HepG2 (cell line): ENCODE data around the gene SHISA5. TPM values are rescaled to one million over a fixed set of nuclear protein-coding genes. Genes with fewer than 3 reads are reported as not detected.

ENCODE experiments used
- ARHGAP35 ChIP-seq: sonication (generic); formaldehyde crosslinking; IDR thresholded peaks from 2 replicates; pipeline ENCODE4 v1.9.0; 2022; ENCODE audit warnings: mild to moderate bottlenecking, inconsistent platforms, moderate library complexity, missing genetic modification reagents, borderline replicate concordance
- ARNTL ChIP-seq: sonication (generic); formaldehyde crosslinking; IDR thresholded peaks from 2 replicates; pipeline ENCODE4 v1.4.0; 2020; ENCODE audit warnings: mild to moderate bottlenecking, missing genetic modification reagents
- DNMT3B ChIP-seq: conservative IDR thresholded peaks from 2 replicates; pipeline ENCODE4 v1.6.1; 2016; ENCODE audit warnings: missing biosample characterization, control low read depth
- ELF4 ChIP-seq: sonication (generic); formaldehyde crosslinking; IDR thresholded peaks from 2 replicates; pipeline ENCODE4 v1.5.0; 2020; ENCODE audit warnings: missing genetic modification reagents, mild to moderate bottlenecking, moderate library complexity, borderline replicate concordance
- ERF ChIP-seq: IDR thresholded peaks from 2 replicates; pipeline ENCODE4 v1.6.1; 2018; ENCODE audit warnings: missing biosample characterization, missing genetic modification reagents
- FOXK2 ChIP-seq: fragments of 450-650 bp; IDR thresholded peaks from 2 replicates; pipeline ENCODE4 v1.6.1; 2016
- HES4 ChIP-seq: sonication (generic); formaldehyde crosslinking; IDR thresholded peaks from 2 replicates; pipeline ENCODE4 v1.9.0; 2021; ENCODE audit warnings: mild to moderate bottlenecking, missing genetic modification reagents, borderline replicate concordance
- MEF2D ChIP-seq: sonication (generic); formaldehyde crosslinking; IDR thresholded peaks from 2 replicates; pipeline ENCODE4 v1.5.1; 2020; ENCODE audit warnings: mild to moderate bottlenecking, missing genetic modification reagents
- PCBP1 ChIP-seq: fragments of 200-400 bp; formaldehyde crosslinking; IDR thresholded peaks from 2 replicates; pipeline ENCODE4 v1.6.1; 2017; ENCODE audit warnings: mild to moderate bottlenecking, low read depth, low read length, borderline replicate concordance
- PPARG ChIP-seq: conservative IDR thresholded peaks from 2 replicates; pipeline ENCODE4 v1.6.1; 2016; ENCODE audit warnings: missing biosample characterization, missing genetic modification reagents
- RFXANK ChIP-seq: IDR thresholded peaks from 2 replicates; pipeline ENCODE4 v1.6.1; 2016
- SOX5 ChIP-seq: IDR thresholded peaks from 2 replicates; pipeline ENCODE4 v1.6.1; 2016; ENCODE audit warnings: borderline replicate concordance
- THAP11 ChIP-seq: IDR thresholded peaks from 2 replicates; pipeline ENCODE4 v1.6.1; 2016; ENCODE audit warnings: missing biosample characterization, missing genetic modification reagents
- ZNF335 ChIP-seq: sonication (generic); formaldehyde crosslinking; IDR thresholded peaks from 2 replicates; pipeline ENCODE4 v1.4.0; 2020; ENCODE audit warnings: missing genetic modification reagents
- ZNF383 ChIP-seq: sonication (generic); formaldehyde crosslinking; IDR thresholded peaks from 2 replicates; pipeline ENCODE4 v1.4.0; 2020; ENCODE audit warnings: missing genetic modification reagents, mild to moderate bottlenecking, borderline replicate concordance
- ZNF441 ChIP-seq: sonication (generic); formaldehyde crosslinking; IDR thresholded peaks from 2 replicates; pipeline ENCODE4 v1.7.0; 2021; ENCODE audit warnings: missing genetic modification reagents, borderline replicate concordance
- ZNF563 ChIP-seq: sonication (generic); formaldehyde crosslinking; IDR thresholded peaks from 2 replicates; pipeline ENCODE4 v1.8.0; 2022; ENCODE audit warnings: mild to moderate bottlenecking, moderate library complexity, missing genetic modification reagents
- ZNF672 ChIP-seq: sonication (generic); formaldehyde crosslinking; IDR thresholded peaks from 2 replicates; pipeline ENCODE4 v1.8.1; 2022; ENCODE audit warnings: missing genetic modification reagents
- ZNF724P ChIP-seq: sonication (generic); formaldehyde crosslinking; IDR thresholded peaks from 2 replicates; pipeline ENCODE4 v1.8.0; 2022; ENCODE audit warnings: missing genetic modification reagents, borderline replicate concordance
- ZNF761 ChIP-seq: sonication (generic); formaldehyde crosslinking; conservative IDR thresholded peaks from 2 replicates; pipeline ENCODE4 v1.4.0; 2020; ENCODE audit warnings: mild to moderate bottlenecking, missing genetic modification reagents
- polyA plus RNA-seq, 8 experiments: library from polyadenylated mRNA; depleted of rRNA in 3 of 8; stranded (reverse) in 7 of 8; unstranded in 1 of 8; fragments of >200 nt; fragmentation: Illumina TruSeq in 4 of 8; extraction: Trizol in 4 of 8; gene quantifications; 2 replicates each; pipeline versions ENCODE4 v1.2.1 to v1.2.3, GENCODE V29; 2011 to 2016; ENCODE audit warnings: low read depth in 4 of 8, missing spikeins in 1 of 8, mixed read lengths in 1 of 8; ENCODE audit not compliant: insufficient read depth in 1 of 8
- total RNA-seq, 5 experiments: library from RNA; depleted of rRNA; stranded (reverse); fragments of >200 nt; fragmentation: Illumina TruSeq; extraction: Trizol; gene quantifications; 2 replicates each; pipeline ENCODE4 v1.2.3, GENCODE V29; 2016; ENCODE audit warnings: low read depth in 1 of 5
- TF ChIP-seq, protein P1 (sequence below): sonication (generic); formaldehyde crosslinking; IDR thresholded peaks from 2 replicates; pipeline ENCODE4 v1.5.1; 2020; ENCODE audit warnings: mild to moderate bottlenecking, missing genetic modification reagents, moderate library complexity
- TF ChIP-seq, protein P2 (sequence below): sonication (generic); formaldehyde crosslinking; IDR thresholded peaks from 2 replicates; pipeline ENCODE4 v1.4.0; 2020; ENCODE audit warnings: low read depth, mild to moderate bottlenecking, missing genetic modification reagents
- TF ChIP-seq, protein P3 (sequence below): sonication (generic); formaldehyde crosslinking; IDR thresholded peaks from 2 replicates; pipeline ENCODE4 v1.8.0; 2022; ENCODE audit warnings: mild to moderate bottlenecking, missing genetic modification reagents, moderate library complexity
- TF ChIP-seq, protein P4 (sequence below): sonication (generic); formaldehyde crosslinking; IDR thresholded peaks from 2 replicates; pipeline ENCODE4 v1.8.1; 2023; ENCODE audit warnings: missing genetic modification reagents, inconsistent platforms, borderline replicate concordance
- TF ChIP-seq, protein P5 (sequence below): sonication (generic); formaldehyde crosslinking; IDR thresholded peaks from 2 replicates; pipeline ENCODE4 v1.8.1; 2023; ENCODE audit warnings: mild to moderate bottlenecking, missing genetic modification reagents

SHISA5 gene
- total and polyA plus RNA-seq, 2 of the 13 experiments (the other 11 are each of a cell fraction or from before 2014, with no cell fraction given), result 75.8 to 91.4 TPM

DNA sequence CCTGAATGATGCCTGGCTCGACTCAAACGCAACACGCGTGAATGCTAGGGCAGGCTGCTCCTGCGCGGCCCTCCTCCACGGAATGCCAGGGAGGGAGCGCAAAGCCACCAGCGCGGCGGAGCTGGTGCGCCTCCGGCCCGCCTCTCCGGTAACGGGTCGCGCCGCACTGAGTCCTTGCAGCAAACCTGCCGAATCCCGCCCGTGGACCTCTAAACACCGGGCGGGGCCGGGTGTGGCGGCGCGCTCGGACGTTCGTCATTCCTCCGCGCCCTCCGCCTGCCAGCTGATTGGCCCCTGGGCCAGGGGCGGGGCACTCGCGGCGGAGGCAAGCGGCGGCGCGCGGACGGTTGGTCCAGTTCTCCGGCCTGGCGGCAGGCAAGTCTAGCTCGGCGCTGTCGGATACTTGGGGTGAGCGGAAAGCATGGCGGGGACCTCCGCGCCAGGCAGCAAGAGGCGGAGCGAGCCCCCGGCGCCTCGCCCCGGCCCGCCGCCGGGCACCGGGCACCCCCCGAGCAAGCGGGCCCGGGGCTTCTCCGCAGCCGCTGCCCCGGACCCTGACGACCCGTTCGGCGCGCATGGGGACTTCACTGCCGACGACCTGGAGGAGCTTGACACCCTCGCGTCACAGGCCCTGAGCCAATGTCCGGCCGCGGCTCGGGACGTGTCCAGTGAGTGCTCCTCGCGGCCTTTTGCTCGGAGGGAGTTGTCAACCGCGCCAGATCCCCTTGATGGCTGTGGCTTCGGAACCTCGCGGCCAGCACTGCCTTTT lies 57.4 kb downstream of the SHISA5 start, which contains the start of gene ATRIP (continued):
- TF ChIP-seq, protein P1, sequence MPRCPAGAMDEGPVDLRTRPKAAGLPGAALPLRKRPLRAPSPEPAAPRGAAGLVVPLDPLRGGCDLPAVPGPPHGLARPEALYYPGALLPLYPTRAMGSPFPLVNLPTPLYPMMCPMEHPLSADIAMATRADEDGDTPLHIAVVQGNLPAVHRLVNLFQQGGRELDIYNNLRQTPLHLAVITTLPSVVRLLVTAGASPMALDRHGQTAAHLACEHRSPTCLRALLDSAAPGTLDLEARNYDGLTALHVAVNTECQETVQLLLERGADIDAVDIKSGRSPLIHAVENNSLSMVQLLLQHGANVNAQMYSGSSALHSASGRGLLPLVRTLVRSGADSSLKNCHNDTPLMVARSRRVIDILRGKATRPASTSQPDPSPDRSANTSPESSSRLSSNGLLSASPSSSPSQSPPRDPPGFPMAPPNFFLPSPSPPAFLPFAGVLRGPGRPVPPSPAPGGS (CRISPR knock-in tag), result peak; percentile 89; the same call in 1 of the 2 replicates
- no peak for TF ChIP-seq RFXANK
- TF ChIP-seq ERF, result peak; percentile 42; the same call in 1 of the 2 replicates
- TF ChIP-seq FOXK2, result no peak
- TF ChIP-seq DNMT3B (CRISPR knock-in tag), result no peak
- TF ChIP-seq, protein P2, sequence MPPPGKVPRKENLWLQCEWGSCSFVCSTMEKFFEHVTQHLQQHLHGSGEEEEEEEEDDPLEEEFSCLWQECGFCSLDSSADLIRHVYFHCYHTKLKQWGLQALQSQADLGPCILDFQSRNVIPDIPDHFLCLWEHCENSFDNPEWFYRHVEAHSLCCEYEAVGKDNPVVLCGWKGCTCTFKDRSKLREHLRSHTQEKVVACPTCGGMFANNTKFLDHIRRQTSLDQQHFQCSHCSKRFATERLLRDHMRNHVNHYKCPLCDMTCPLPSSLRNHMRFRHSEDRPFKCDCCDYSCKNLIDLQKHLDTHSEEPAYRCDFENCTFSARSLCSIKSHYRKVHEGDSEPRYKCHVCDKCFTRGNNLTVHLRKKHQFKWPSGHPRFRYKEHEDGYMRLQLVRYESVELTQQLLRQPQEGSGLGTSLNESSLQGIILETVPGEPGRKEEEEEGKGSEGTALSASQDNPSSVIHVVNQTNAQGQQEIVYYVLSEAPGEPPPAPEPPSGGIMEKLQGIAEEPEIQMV (CRISPR knock-in tag), result no peak
- TF ChIP-seq ARNTL (CRISPR knock-in tag), result 0 out of 2 replicates have a peak, but pooled peaks have one; percentile 25
- TF ChIP-seq ARHGAP35 (CRISPR knock-in tag), result peak; percentile 94
- peak; percentile 94; the same call in 1 of the 2 replicates for TF ChIP-seq ZNF441 (CRISPR knock-in tag)
- peak; percentile 91 for TF ChIP-seq ZNF563 (CRISPR knock-in tag)
- TF ChIP-seq, protein P3, sequence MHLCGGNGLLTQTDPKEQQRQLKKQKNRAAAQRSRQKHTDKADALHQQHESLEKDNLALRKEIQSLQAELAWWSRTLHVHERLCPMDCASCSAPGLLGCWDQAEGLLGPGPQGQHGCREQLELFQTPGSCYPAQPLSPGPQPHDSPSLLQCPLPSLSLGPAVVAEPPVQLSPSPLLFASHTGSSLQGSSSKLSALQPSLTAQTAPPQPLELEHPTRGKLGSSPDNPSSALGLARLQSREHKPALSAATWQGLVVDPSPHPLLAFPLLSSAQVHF (CRISPR knock-in tag), result 0 out of 2 replicates have a peak, but pooled peaks have one; percentile 58
- peak; percentile 73; the same call in 1 of the 2 replicates for TF ChIP-seq HES4
- TF ChIP-seq ZNF383 (CRISPR knock-in tag), result no peak
- TF ChIP-seq ZNF335 (CRISPR knock-in tag), result peak; percentile 19; the same call in 1 of the 2 replicates
- TF ChIP-seq, protein P4, sequence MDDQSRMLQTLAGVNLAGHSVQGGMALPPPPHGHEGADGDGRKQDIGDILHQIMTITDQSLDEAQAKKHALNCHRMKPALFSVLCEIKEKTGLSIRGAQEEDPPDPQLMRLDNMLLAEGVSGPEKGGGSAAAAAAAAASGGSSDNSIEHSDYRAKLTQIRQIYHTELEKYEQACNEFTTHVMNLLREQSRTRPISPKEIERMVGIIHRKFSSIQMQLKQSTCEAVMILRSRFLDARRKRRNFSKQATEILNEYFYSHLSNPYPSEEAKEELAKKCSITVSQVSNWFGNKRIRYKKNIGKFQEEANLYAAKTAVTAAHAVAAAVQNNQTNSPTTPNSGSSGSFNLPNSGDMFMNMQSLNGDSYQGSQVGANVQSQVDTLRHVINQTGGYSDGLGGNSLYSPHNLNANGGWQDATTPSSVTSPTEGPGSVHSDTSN (CRISPR knock-in tag), result no peak
- TF ChIP-seq ZNF724P (CRISPR knock-in tag), result no peak
- TF ChIP-seq PPARG (CRISPR knock-in tag), result peak; percentile 47; the same call in 1 of the 2 replicates
- TF ChIP-seq, protein P5, sequence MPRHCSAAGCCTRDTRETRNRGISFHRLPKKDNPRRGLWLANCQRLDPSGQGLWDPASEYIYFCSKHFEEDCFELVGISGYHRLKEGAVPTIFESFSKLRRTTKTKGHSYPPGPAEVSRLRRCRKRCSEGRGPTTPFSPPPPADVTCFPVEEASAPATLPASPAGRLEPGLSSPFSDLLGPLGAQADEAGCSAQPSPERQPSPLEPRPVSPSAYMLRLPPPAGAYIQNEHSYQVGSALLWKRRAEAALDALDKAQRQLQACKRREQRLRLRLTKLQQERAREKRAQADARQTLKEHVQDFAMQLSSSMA (CRISPR knock-in tag), result 0 out of 2 replicates have a peak, but pooled peaks have one; percentile 23
- TF ChIP-seq ZNF761 (CRISPR knock-in tag), result peak; percentile 51; the same call in 1 of the 2 replicates
- peak; percentile 89 for TF ChIP-seq THAP11 (CRISPR knock-in tag)
- TF ChIP-seq MEF2D (CRISPR knock-in tag), result peak; percentile 73
- no peak for TF ChIP-seq PCBP1
- no peak for TF ChIP-seq ELF4
- 0 out of 2 replicates have a peak, but pooled peaks have one; percentile 62 for TF ChIP-seq ZNF672 (CRISPR knock-in tag)
- TF ChIP-seq SOX5, result no peak
